Smooth muscle cell of the umbilical artery (primary cell): ENCODE results near the gene OSBPL1A. TPM values are rescaled to one million over a fixed set of nuclear protein-coding genes. Genes with fewer than 3 reads are reported as not detected.

ENCODE experiments used
- total RNA-seq: library from RNA; depleted of rRNA; stranded (reverse); fragments of >200 nt; gene quantifications from 2 replicates; pipeline ENCODE4 v1.2.3, GENCODE V29; 2014

Gene OSBPL1A
- total RNA-seq, result 19.3 and 40.1 TPM in 2 replicates

DNA sequence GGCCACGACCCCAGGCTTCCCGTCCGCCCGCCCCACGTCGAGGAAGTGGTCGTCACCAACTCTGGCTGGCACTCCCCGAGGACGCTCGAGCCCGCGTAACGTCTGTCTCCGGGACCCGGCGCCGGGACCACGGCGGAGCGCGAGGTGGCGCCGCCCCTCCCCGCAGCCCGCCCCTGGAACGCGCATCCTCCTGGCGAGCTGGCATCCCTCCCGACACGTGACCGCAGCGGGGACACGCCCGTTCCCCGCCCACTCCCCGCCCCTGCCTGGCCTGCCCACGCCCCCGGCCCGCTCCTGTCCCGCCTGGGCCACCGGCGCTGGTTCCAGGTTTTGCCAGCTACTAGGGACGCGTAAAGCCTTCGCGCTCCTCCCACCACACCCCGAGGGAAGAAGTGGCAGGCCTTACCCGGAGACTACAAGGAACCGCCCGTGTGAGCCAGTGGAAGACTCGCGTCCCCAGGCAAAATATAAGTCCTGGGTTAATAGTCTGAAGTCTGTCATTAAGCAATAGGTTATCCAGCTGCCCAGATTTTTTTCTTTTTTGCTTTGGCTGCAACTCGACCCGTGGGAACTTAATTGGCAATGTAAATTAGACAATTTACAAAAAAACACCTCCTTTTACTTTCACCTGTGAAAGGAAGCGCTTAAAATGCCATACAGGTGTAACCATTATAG, at the start of gene OSBPL1A:
Gene OSBPL1A, minus strand, starts transcription at position 131 of the 675 bp plus-strand sequence. CDS start 20,291 bp downstream, outside the sequence.

DNA sequence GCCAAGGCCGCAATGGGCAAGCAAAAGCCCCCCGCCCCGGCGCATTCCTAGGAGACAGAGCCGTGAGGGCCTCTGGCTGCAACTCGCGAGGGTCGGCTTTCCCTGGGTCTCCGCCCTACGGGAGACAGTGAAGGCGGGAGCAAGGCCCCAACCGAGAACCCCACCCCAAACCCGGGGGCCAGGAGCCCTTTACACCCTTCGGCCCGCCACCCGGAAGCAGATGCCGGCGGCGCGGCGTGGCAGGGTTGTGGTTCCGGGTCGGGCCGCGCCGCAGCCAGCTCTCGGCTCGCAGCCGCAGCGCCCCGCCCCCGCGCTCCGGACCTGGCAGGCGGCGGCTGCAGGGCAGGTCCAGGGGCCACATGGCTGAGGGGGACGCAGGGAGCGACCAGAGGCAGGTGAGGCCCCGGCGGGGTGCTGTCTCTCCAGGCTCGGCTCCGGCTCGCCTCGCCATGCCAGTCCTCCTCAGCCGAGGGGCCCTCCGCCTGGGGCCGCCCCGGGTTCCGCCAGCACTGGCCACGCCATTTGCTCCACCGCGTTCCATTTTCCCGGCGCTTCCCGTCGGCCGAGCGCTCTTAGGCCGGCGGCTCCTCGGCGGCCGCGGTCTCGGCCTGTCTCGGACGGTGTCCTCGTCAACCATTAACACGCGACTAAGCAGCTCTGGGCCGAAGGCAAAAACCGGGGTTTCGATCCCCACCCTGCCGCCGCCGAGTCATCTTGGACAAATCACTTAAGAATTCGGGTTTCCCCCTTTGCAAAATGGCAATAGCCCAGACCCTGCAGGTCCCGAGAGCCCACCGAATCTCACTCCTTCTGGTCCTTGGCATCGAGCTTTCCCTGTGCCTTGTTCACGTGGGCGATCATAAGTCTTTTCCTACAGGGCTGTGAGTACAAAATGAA, 29.0 kb upstream of the OSBPL1A start, which contains the start of gene IMPACT:
Gene IMPACT, plus strand, starts transcription at position 273 of the 897 bp plus-strand sequence. Its CDS starts 87 bp downstream, at position 360.

DNA sequence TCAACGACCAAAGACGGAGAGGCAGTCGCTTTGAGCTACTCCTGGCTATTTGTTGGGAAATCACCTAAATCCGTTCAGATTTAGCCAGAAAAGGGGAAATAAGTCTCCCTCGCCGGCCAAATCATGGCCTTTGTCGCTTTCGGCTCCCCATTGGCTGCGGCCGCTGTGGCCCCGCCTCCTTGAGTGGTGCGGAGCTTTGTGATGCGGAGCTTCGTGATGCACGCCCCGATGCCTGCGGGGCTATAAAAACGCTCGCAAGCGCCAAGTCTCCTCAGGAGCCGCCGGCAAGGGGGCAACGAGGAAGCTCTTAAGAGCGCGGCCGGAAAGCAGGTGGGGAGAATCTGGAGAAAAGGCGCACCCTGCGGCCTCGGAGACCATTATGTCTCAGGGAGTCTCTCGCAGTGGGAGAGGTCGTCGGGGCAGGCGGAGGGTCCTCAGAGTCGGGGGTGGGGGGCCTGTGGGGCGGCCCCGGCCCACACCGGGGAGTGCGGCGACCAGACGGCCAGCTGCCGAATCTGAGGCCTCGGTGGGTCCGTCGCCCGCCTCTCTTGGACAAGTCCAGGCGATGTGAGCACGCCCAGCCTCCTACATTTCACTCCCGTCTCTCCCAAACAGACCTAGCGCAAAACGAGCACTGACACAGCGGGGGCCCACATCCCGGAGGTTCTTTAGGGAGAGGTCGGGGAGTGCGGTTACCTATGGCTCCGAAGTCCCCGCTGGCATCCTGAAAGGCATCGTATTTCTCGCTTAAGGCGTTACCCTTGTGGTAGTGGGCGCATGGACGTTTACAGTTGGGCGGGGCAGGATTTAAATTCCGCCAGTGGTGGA, 258.6 kb downstream of the OSBPL1A start, which contains the start of gene CABYR:
Gene CABYR, plus strand, starts transcription at position 274 of the 828 bp plus-strand sequence. CDS start 4,053 bp downstream, outside the sequence.

Other genes starting within 250 kb of the OSBPL1A start
- 33.6 and 34.0 TPM in 2 replicates for gene IMPACT, start 28.8 kb upstream of the OSBPL1A start, total RNA-seq
- gene HRH4, start 62.8 kb upstream of the OSBPL1A start, total RNA-seq, result 0.05 and 0.30 TPM in 2 replicates